GM12878 (cell line): ENCODE data around the gene SLC23A2. TPM values are rescaled to one million over a fixed set of nuclear protein-coding genes. Genes with fewer than 3 reads are reported as not detected.

ENCODE experiments used
- ATAC-seq: fragments of 200-7000 bp; cut with Tn5 transposase; 3 replicates; pipeline ENCODE4 v1.9.1; 2020; ENCODE audit warnings: mild to moderate bottlenecking, moderate library complexity
- BruUV-seq: library from RNA; stranded (reverse); fragments of 400-500 nt; replicated peaks from 2 replicates; lab custom pipeline; 2021; lab: Mats Ljungman, UMichigan
- CTCF ChIA-PET: fragments of 300-600 bp; sonication (Branson Sonifier 250); formaldehyde crosslinking; extraction: SDS; loops from one replicate; lab custom pipeline; 2021; ENCODE audit warnings: inconsistent platforms; lab: Yijun Ruan, JAX
- POLR2A ChIA-PET: fragments of 350-600 bp; formaldehyde crosslinking; extraction: SDS; loops from one replicate; lab custom pipeline; 2021; ENCODE audit warnings: inconsistent platforms; lab: Charles Lee
- RAD21 ChIA-PET: fragments of 300-600 bp; sonication (Branson Sonifier 250); formaldehyde crosslinking; loops from one replicate; lab custom pipeline; 2023; ENCODE audit warnings: antibody characterized with exemption; ENCODE audit not compliant: unreplicated experiment; lab: Charles Lee
- SMC1A ChIA-PET: fragments of 300-600 bp; sonication (Branson Sonifier 250); formaldehyde crosslinking; loops from one replicate; lab custom pipeline; 2023; ENCODE audit not compliant: unreplicated experiment, uncharacterized antibody; lab: Charles Lee
- DNase-seq: peaks from one replicate; pipeline ENCODE4 v3.0.0-alpha.2; 2011; ENCODE audit warnings: low read depth, low spot score
- FAIRE-seq: peaks from 3 replicates; lab custom pipeline; 2011; peaks lifted over from hg19 to GRCh38; lab: Jason Lieb, UNC
- H2AFZ ChIP-seq: 2 replicates; pipeline ENCODE4 v1.6.0; 2011; ENCODE audit warnings: low read depth, low read length, control low read depth; ENCODE audit not compliant: control insufficient read depth
- H3K27ac ChIP-seq: 2 replicates; pipeline ENCODE4 v1.5.1; 2011; ENCODE audit warnings: control low read depth; ENCODE audit not compliant: control insufficient read depth, insufficient read depth
- H3K27me3 ChIP-seq, 2 experiments: replicated peaks in 1 of 2; 2 replicates each; pipeline versions ENCODE4 v1.6.0 to v1.6.1; 2011; ENCODE audit warnings: low read length in 1 of 2; ENCODE audit not compliant: control insufficient read depth in 2 of 2, insufficient read depth in 2 of 2
- H3K36me3 ChIP-seq, 2 experiments: 2 replicates each; pipeline ENCODE4 v1.5.1; 2011; ENCODE audit warnings: low read length in 1 of 2; ENCODE audit not compliant: control insufficient read depth in 2 of 2, insufficient read depth in 2 of 2
- H3K4me1 ChIP-seq: 2 replicates; pipeline ENCODE4 v1.6.1; 2011; ENCODE audit warnings: mild to moderate bottlenecking, low read length, moderate library complexity, mixed read lengths; ENCODE audit not compliant: control insufficient read depth, insufficient read depth
- H3K4me2 ChIP-seq: 2 replicates; pipeline ENCODE4 v1.6.0; 2011; ENCODE audit warnings: control low read depth; ENCODE audit not compliant: control insufficient read depth, insufficient read depth
- H3K4me3 ChIP-seq: fragments of 200-600 bp; sonication (generic); 2 replicates; pipeline ENCODE4 v1.5.1; 2016
- H3K79me2 ChIP-seq: 2 replicates; pipeline ENCODE4 v1.6.0; 2011; ENCODE audit warnings: low read length; ENCODE audit not compliant: control insufficient read depth, insufficient read depth
- H3K9ac ChIP-seq: 2 replicates; pipeline ENCODE4 v1.8.0; 2011; ENCODE audit warnings: low read length, control low read depth, mixed read lengths; ENCODE audit not compliant: control insufficient read depth, insufficient read depth
- H3K9me3 ChIP-seq: replicated peaks from 3 replicates; pipeline ENCODE4 v1.5.1; 2011; ENCODE audit warnings: mild to moderate bottlenecking, low read length; ENCODE audit not compliant: control insufficient read depth, insufficient read depth
- H4K20me1 ChIP-seq: 2 replicates; pipeline ENCODE4 v1.6.0; 2011; ENCODE audit not compliant: control insufficient read depth, insufficient read depth
- BCLAF1 ChIP-seq: fragments of 450-650 bp; IDR thresholded peaks from 2 replicates; pipeline ENCODE4 v1.6.1; 2017; ENCODE audit warnings: antibody characterized with exemption, mild to moderate bottlenecking, moderate library complexity
- BHLHE40 ChIP-seq, 2 experiments: fragments of 450-650 bp in 1 of 2; IDR thresholded peaks; 2 replicates each; pipeline ENCODE4 v1.6.1; 2011 to 2017; ENCODE audit warnings: low read depth in 2 of 2, borderline replicate concordance in 1 of 2, improper control_type of control experiment in 1 of 2, low read length in 1 of 2, mild to moderate bottlenecking in 1 of 2
- BMI1 ChIP-seq: fragments of 450-650 bp; IDR thresholded peaks from 2 replicates; pipeline ENCODE4 v1.6.1; 2016; ENCODE audit warnings: mild to moderate bottlenecking, moderate library complexity, borderline replicate concordance
- CEBPB ChIP-seq, 2 experiments: fragments of 150-350 bp in 1 of 2; IDR thresholded peaks; 2 replicates each; pipeline ENCODE4 v1.6.1; 2012 to 2014; ENCODE audit warnings: low read depth in 2 of 2, low read length in 2 of 2, borderline replicate concordance in 1 of 2, inconsistent platforms in 1 of 2
- CHD4 ChIP-seq: fragments of 200-600 bp; sonication (generic); IDR thresholded peaks from 2 replicates; pipeline ENCODE4 v1.6.1; 2016; ENCODE audit warnings: mild to moderate bottlenecking
- ELK1 ChIP-seq: IDR thresholded peaks from 2 replicates; pipeline ENCODE4 v1.6.1; 2012; ENCODE audit warnings: low read depth, low read length, improper control_type of control experiment
- MXI1 ChIP-seq: fragments of 150-350 bp; IDR thresholded peaks from 2 replicates; pipeline ENCODE4 v1.6.1; 2011; ENCODE audit warnings: low read depth, mild to moderate bottlenecking, inconsistent platforms, low read length, improper control_type of control experiment
- RBBP5 ChIP-seq: fragments of 200-600 bp; sonication (generic); conservative IDR thresholded peaks from 2 replicates; pipeline ENCODE4 v1.6.1; 2016
- SIN3A ChIP-seq: IDR thresholded peaks from 2 replicates; pipeline ENCODE4 v1.6.1; 2012; ENCODE audit warnings: low read depth, low read length, improper control_type of control experiment
- SMAD5 ChIP-seq: IDR thresholded peaks from 2 replicates; pipeline ENCODE4 v1.6.1; 2016; ENCODE audit warnings: antibody characterized with exemption, low read depth
- SMC3 ChIP-seq: IDR thresholded peaks from 2 replicates; pipeline ENCODE4 v1.6.1; 2011; ENCODE audit warnings: low read length, improper control_type of control experiment, borderline replicate concordance
- WRNIP1 ChIP-seq: IDR thresholded peaks from 2 replicates; pipeline ENCODE4 v1.6.1; 2011; ENCODE audit warnings: low read depth, low read length, improper control_type of control experiment, borderline replicate concordance
- YY1 ChIP-seq: IDR thresholded peaks from 2 replicates; pipeline ENCODE4 v1.6.1; 2011; ENCODE audit warnings: low read depth, mild to moderate bottlenecking, low read length
- ZNF217 ChIP-seq: fragments of 450-650 bp; IDR thresholded peaks from 2 replicates; pipeline ENCODE4 v1.6.1; 2017; ENCODE audit warnings: antibody characterized with exemption, mild to moderate bottlenecking
- ZNF687 ChIP-seq: fragments of 450-650 bp; IDR thresholded peaks from 2 replicates; pipeline ENCODE4 v1.6.1; 2017; ENCODE audit warnings: mild to moderate bottlenecking, moderate library complexity
- WGBS: methylation state at CpG from one replicate; pipeline ENCODE4 v1.1.6; 2016; ENCODE audit warnings: low lambda C conversion rate; ENCODE audit not compliant: insufficient replicate concordance, insufficient coverage; ENCODE audit errors: missing lambda C conversion rate; 5-methylcytosine and 5-hydroxymethylcytosine counted together
- in situ Hi-C: fragments of 300-500 bp; cut with MboI; formaldehyde crosslinking; loops from 9 replicates; pipeline ENCODE4 v1.14.3; 2018; ENCODE audit warnings: mixed read lengths
- intact Hi-C: fragments of 100-400 bp; cut with micrococcal nuclease; formaldehyde crosslinking; loops from one replicate; pipeline ENCODE4 v1.14.2; 2022; ENCODE audit not compliant: unreplicated experiment
- polyA plus RNA-seq, 11 experiments: library from polyadenylated mRNA; depleted of rRNA in 4 of 11; unstranded in 6 of 11; stranded (reverse) in 5 of 11; fragments of >200 nt; fragmentation: Nextera tagmentation in 4 of 11; fragmentation: Illumina TruSeq in 1 of 11; extraction: Ambion mirVana in 4 of 11; extraction: Trizol in 1 of 11; gene quantifications; 1 replicate in 1 of 11; 2 replicates in 10 of 11; pipeline versions ENCODE4 v1.2.1 to v1.2.3, GENCODE V29; 2011 to 2016; ENCODE audit warnings: inconsistent platforms in 2 of 11, missing spikeins in 2 of 11, low read depth in 1 of 11
- total RNA-seq, 4 experiments: library from RNA; depleted of rRNA in 3 of 4; stranded (reverse); fragments of >200 nt in 3 of 4; fragmentation: Illumina TruSeq in 1 of 4; extraction: Trizol in 1 of 4; gene quantifications; 2 replicates each; pipeline versions ENCODE4 v1.2.1 to v1.2.3, GENCODE V29; 2013 to 2021

Gene SLC23A2
- total and polyA plus RNA-seq, 10 of the 15 experiments (the other 5 are each of a cell fraction or from before 2014, with no cell fraction given), result 4.4 to 56.1 (median 35.5) TPM

GRCh38 chr20:4924032-4924431, 77.3 kb downstream of the SLC23A2 start:
- no TSS peak for BruUV-seq
- CTCF ChIA-PET, result interaction anchor here (1.2 kb wide), 1 partner anchor 13 kb away, joined by 3 read pairs; no protein-coding TSS in a partner anchor
- in situ Hi-C loops (no loop called here), intact Hi-C loops (no loop called here)
- Histone ChIP-seq H3K9me3 (no peaks in the 10 kb centered on the region), H4K20me1 (no peaks in the 10 kb centered on the region), H3K4me2 (no peak overlapping the region), H3K27me3 (no peaks in the 10 kb centered on the region), H3K27ac (no peak overlapping the region), H3K36me3 (peaks cover 0 to 11% of the 10 kb centered on the region in 2 experiments; a peak in 2 of 4 replicates), H3K4me3 (no peak overlapping the region), H2AFZ (no peak overlapping the region), H3K9ac (no peak overlapping the region), H3K4me1 (no peaks in the 10 kb centered on the region), H3K79me2 (no peaks in the 10 kb centered on the region)
- SMC1A ChIA-PET, result interaction anchor here (1.3 kb wide), 1 partner anchor 9 kb away, joined by 3 read pairs; no protein-coding TSS in a partner anchor
- TF ChIP-seq ELK1, result no peak
- TF ChIP-seq BHLHE40 (IDR thresholded peaks at IDR 0.05; ENCODE audit: borderline replicate concordance in 1 of 2, low read depth in 2 of 2, low read length in 1 of 2), result no peak
- no peak for TF ChIP-seq BMI1
- no peak for TF ChIP-seq WRNIP1
- no peak for TF ChIP-seq RBBP5
- TF ChIP-seq CEBPB (IDR thresholded peaks at IDR 0.05; ENCODE audit: borderline replicate concordance in 1 of 2, low read depth in 2 of 2, low read length in 2 of 2), result no peak
- no peak for TF ChIP-seq SMAD5
- no peak for TF ChIP-seq ZNF217
- TF ChIP-seq YY1, result no peak
- no peak for TF ChIP-seq BCLAF1
- no peak for TF ChIP-seq ZNF687
- no peak for TF ChIP-seq SMC3
- no peak for TF ChIP-seq MXI1
- no peak for TF ChIP-seq SIN3A
- no peak for TF ChIP-seq CHD4
- RAD21 ChIA-PET, result no interaction called here
- ATAC-seq (no peak), DNase-seq (no peak), FAIRE-seq (no peak)
- POLR2A ChIA-PET, result no interaction called here
- WGBS, result 87% methylated on average over 6 of the region's 6 CpGs
